Measurements from ENCODE around the gene PAF1. TPM values are rescaled to one million over a fixed set of nuclear protein-coding genes. Genes with fewer than 3 reads are reported as not detected.

Gene PAF1
- total RNA-seq, 1 donor from 2014 or later: 29.5 TPM

- ATAC-seq: no peak
Observed at GRCh38 chr19:39405261-39405957, 14.5 kb upstream of the PAF1 start.

- peak; percentile 53 for ATAC-seq
Observed at GRCh38 chr19:39403331-39404312, 12.7 kb upstream of the PAF1 start.

GRCh38 chr19:39402346-39403300 is 11.7 kb upstream of the PAF1 start:
- ATAC-seq: peak; percentile 46

- ATAC-seq: peak; percentile 27
Observed at GRCh38 chr19:39401549-39402345, 10.8 kb upstream of the PAF1 start.

GRCh38 chr19:39401070-39401548 is 10.2 kb upstream of the PAF1 start:
- ATAC-seq: no peak

GRCh38 chr19:39400061-39400460 is 9.2 kb upstream of the PAF1 start:
- no peak for ATAC-seq

GRCh38 chr19:39399668-39400050 is 8.8 kb upstream of the PAF1 start:
- ATAC-seq: no peak

GRCh38 chr19:39398297-39398864 is 7.5 kb upstream of the PAF1 start:
- ATAC-seq: peak; percentile 65

- peak; percentile 75 for ATAC-seq
Observed at GRCh38 chr19:39397360-39398296, 6.7 kb upstream of the PAF1 start.

- peak; percentile 50 for ATAC-seq
Observed at GRCh38 chr19:39390451-39390750, 505 bp downstream of the PAF1 start.

GRCh38 chr19:39389631-39390414 is 1.1 kb downstream of the PAF1 start:
- no peak for ATAC-seq

GRCh38 chr19:39388657-39389056 is 2.2 kb downstream of the PAF1 start:
- no peak for ATAC-seq

GRCh38 chr19:39386557-39386956 is 4.3 kb downstream of the PAF1 start:
- ATAC-seq: no peak

GRCh38 chr19:39385629-39386411 is 5.1 kb downstream of the PAF1 start:
- no peak for ATAC-seq

GRCh38 chr19:39384839-39385568 is 5.9 kb downstream of the PAF1 start:
- ATAC-seq: no peak

GRCh38 chr19:39382991-39383828 is 7.7 kb downstream of the PAF1 start:
- ATAC-seq: no peak
